NT2/D1 (cell line): ENCODE measurements around the gene TLE1.

ENCODE experiments used
- SUZ12 ChIP-seq: IDR thresholded peaks from 2 replicates; pipeline ENCODE4 v1.6.1; 2011; ENCODE audit not compliant: insufficient read length, insufficient read depth; ENCODE audit errors: extremely low read depth
- YY1 ChIP-seq: IDR thresholded peaks from 2 replicates; pipeline ENCODE4 v1.6.1; 2011; ENCODE audit not compliant: insufficient read length, insufficient read depth

- no peak for TF ChIP-seq YY1
- no peak for TF ChIP-seq SUZ12
Observed at GRCh38 chr9:81636255-81636599, 53.1 kb downstream of the TLE1 start.
